Measurements from ENCODE around the gene CTDSP2. TPM values are rescaled to one million over a fixed set of nuclear protein-coding genes. Genes with fewer than 3 reads are reported as not detected.
"Not testable (repeated sequence)": the region's sequence is repeated elsewhere in the genome, so short reads cannot be mapped to it uniquely, and the experiment has no call there.

CTDSP2 gene
- total RNA-seq, 2 donors from 2014 or later: 67.6 to 105 TPM

- Histone ChIP-seq H3K4me1 (peaks cover 0 to 35% of the 10 kb centered on the region in 2 donors), H3K27me3 (no peaks in the 10 kb centered on the region), H3K4me3 (no peak overlapping the region), H3K27ac (peak overlapping the region; percentile 89 to 94), H3K9me3 (no peaks in the 10 kb centered on the region), H3K36me3 (no peaks in the 10 kb centered on the region)
- DNase-seq (ENCODE audit: low spot score): no peak
- no peak for TF ChIP-seq CTCF (IDR thresholded peaks at IDR 0.05)
Observed at GRCh38 chr12:57851552-57851951, 5.0 kb upstream of the CTDSP2 start.

GRCh38 chr12:57850854-57851430 lies 4.4 kb upstream of the CTDSP2 start:
- Histone ChIP-seq H3K27me3 (no peaks in the 10 kb centered on the region), H3K27ac (peak overlapping the region in 1 of 2 donors; percentile 43), H3K4me1 (peaks cover 0 to 35% of the 10 kb centered on the region in 2 donors), H3K9me3 (no peaks in the 10 kb centered on the region), H3K4me3 (no peak overlapping the region), H3K36me3 (no peaks in the 10 kb centered on the region)
- TF ChIP-seq CTCF (IDR thresholded peaks at IDR 0.05): no peak
- no peak for DNase-seq (ENCODE audit: low spot score)

GRCh38 chr12:57849447-57849846 lies 2.9 kb upstream of the CTDSP2 start:
- H3K9me3 ChIP-seq; H3K27me3 ChIP-seq; H3K4me3 ChIP-seq; H3K27ac ChIP-seq; H3K36me3 ChIP-seq; DNase-seq (ENCODE audit: low spot score): not testable (repeated sequence)
- peaks cover 0 to 31% of the 10 kb centered on the region in 2 donors for H3K4me1 ChIP-seq

GRCh38 chr12:57849035-57849434 lies 2.5 kb upstream of the CTDSP2 start:
- DNase-seq (ENCODE audit: low spot score): no peak
- Histone ChIP-seq H3K4me1 (peaks cover 0 to 32% of the 10 kb centered on the region in 2 donors), H3K27ac (no peak overlapping the region), H3K36me3 (no peaks in the 10 kb centered on the region), H3K4me3 (no peak overlapping the region), H3K9me3 (no peaks in the 10 kb centered on the region), H3K27me3 (no peaks in the 10 kb centered on the region)
- TF ChIP-seq CTCF (IDR thresholded peaks at IDR 0.05): no peak

- Histone ChIP-seq H3K4me3 (no peak overlapping the region), H3K36me3 (no peaks in the 10 kb centered on the region), H3K27ac (no peak overlapping the region), H3K9me3 (no peaks in the 10 kb centered on the region), H3K4me1 (peaks cover 0 to 37% of the 10 kb centered on the region in 2 donors), H3K27me3 (no peaks in the 10 kb centered on the region)
- no peak for DNase-seq (ENCODE audit: low spot score)
- no peak for TF ChIP-seq CTCF (IDR thresholded peaks at IDR 0.05)
Observed at GRCh38 chr12:57848208-57848607, 1.7 kb upstream of the CTDSP2 start.

GRCh38 chr12:57846285-57846576 lies 298 bp downstream of the CTDSP2 start:
- H3K36me3 ChIP-seq: no peaks in the 10 kb centered on the region
- H3K4me1 ChIP-seq: peaks cover 0 to 38% of the 10 kb centered on the region in 2 donors
- no peak for TF ChIP-seq CTCF (IDR thresholded peaks at IDR 0.05)
- no peaks in the 10 kb centered on the region for H3K9me3 ChIP-seq
- peak overlapping the region; percentile 96 for H3K4me3 ChIP-seq
- H3K27ac ChIP-seq: peak overlapping the region; percentile 99 to 100
- DNase-seq (ENCODE audit: low spot score): no peak
- no peaks in the 10 kb centered on the region for H3K27me3 ChIP-seq

Measured in right atrium auricular region (tissue), 2 donors.